Ovary (tissue), 9 donors: Measurements from ENCODE around the gene ZDHHC17. TPM values are rescaled to one million over a fixed set of nuclear protein-coding genes. Genes with fewer than 3 reads are reported as not detected.

ENCODE experiments used
- DNase-seq, 5 donors: peaks; one replicate each; pipeline ENCODE4 v3.0.0-alpha.2; 2019 to 2020
- H3K27ac ChIP-seq, 2 donors: fragments of 200-600 bp; one replicate each; pipeline versions ENCODE4 v1.5.1 to v1.8.0; 2019 to 2022
- H3K27me3 ChIP-seq: fragments of 200-600 bp; one replicate; pipeline ENCODE4 v1.8.0; 2022
- H3K36me3 ChIP-seq: fragments of 200-600 bp; sonication (generic); one replicate; pipeline ENCODE4 v1.5.1; 2019
- H3K4me1 ChIP-seq: one replicate; pipeline ENCODE4 v1.8.1; 2013; ENCODE audit warnings: mild to moderate bottlenecking, moderate library complexity; ENCODE audit not compliant: insufficient read depth
- H3K4me3 ChIP-seq: fragments of 200-600 bp; sonication (generic); one replicate; pipeline ENCODE4 v1.5.1; 2017
- H3K9me3 ChIP-seq, 2 donors: fragments of 200-600 bp in 1 of 2; sonication (generic) in 1 of 2; one replicate each; pipeline versions ENCODE4 v1.5.1 to v1.8.1; 2013 to 2019; ENCODE audit warnings: mild to moderate bottlenecking in 1 of 2, moderate library complexity in 1 of 2
- EP300 ChIP-seq: sonication (generic); formaldehyde crosslinking; IDR thresholded peaks from one replicate; pipeline ENCODE4 v1.6.1; 2017; ENCODE audit warnings: antibody characterized with exemption
- POLR2A ChIP-seq: fragments of 450-650 bp; IDR thresholded peaks from one replicate; pipeline ENCODE4 v1.6.1; 2017; ENCODE audit warnings: antibody characterized with exemption, mild to moderate bottlenecking, moderate library complexity
- WGBS, 3 donors: extraction: QIAGEN DNeasy Blood & Tissue Kit in 1 of 3; methylation state at CpG; one replicate each; pipeline versions ENCODE4 v1.1.5 to v1.1.7; 2013 to 2017; 5-methylcytosine and 5-hydroxymethylcytosine counted together
- intact Hi-C, 4 donors: fragments of 100-400 bp; cut with DNase I; formaldehyde crosslinking; loops; one replicate each; pipeline versions ENCODE4 v1.11.0 to v1.15.1; 2022 to 2023
- polyA plus RNA-seq, 2 donors: library from polyadenylated mRNA; stranded (reverse); fragments of 200-250 nt in 1 of 2; fragments of 350-450 nt in 1 of 2; fragmentation: Illumina TruSeq in 1 of 2; extraction: RNeasy Lipid Tissue Mini Kit (QIAGEN cat#74804) in 1 of 2; gene quantifications; one replicate each; pipeline ENCODE4 v1.2.3, GENCODE V29; 2013 to 2014
- total RNA-seq, 7 donors: library from RNA; depleted of rRNA in 2 of 7; stranded (reverse); fragments of >200 nt in 2 of 7; fragmentation: NEBNext Ultra II Directional in 3 of 7; extraction: Animal tissue kit (Norgen Biotek cat#: 25700) in 3 of 7; gene quantifications; one replicate each; pipeline versions ENCODE4 v1.1.0 to v1.2.4, GENCODE V29; 2016 to 2023
- TF ChIP-seq, protein P1 (sequence below), 3 donors: fragments of 450-650 bp in 2 of 3; fragments of 200-600 bp in 1 of 3; IDR thresholded peaks; one replicate each; pipeline versions ENCODE4 v1.5.1 to v1.8.0; 2016 to 2022; ENCODE audit warnings: antibody characterized with exemption in 3 of 3, mild to moderate bottlenecking in 1 of 3
- donor health status: DM: no; HTN: no; CAD: no; lungs with moderate emphysema.
- donor health status: DM: no; HTN: no; CAD: no.
- donor health status: Bipolar disorder and iron deficiency.
- donor health status: DM: yes; HTN: yes; CAD: no.
- donor health status: DM: no; HTN: no; CAD: no.
- donor health status: DM: yes; HTN: yes; CAD: no.

The ZDHHC17 gene
- total and polyA plus RNA-seq, 9 donors: 19.3 to 76.7 (median 37.6) TPM

DNA sequence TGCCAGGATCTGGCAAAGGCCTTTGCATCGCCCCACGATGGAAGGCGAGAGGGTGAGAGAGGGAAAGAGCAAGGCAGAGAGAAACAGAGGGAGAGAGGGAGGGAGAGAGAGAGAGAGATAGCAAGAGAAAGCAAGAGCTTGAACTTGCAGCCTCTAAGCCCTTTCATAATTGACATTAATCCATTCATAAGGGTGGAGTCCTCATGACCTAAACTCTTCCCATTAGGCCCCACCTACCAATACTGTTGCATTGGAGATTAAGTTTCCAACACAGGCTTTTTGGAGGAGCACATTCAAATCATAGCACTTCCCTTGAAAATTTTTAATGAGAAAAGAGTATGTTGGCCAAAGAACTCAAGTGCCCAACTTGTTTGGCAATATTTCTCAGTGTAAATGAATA, 48.6 kb upstream of the ZDHHC17 start:
- DNase-seq: no peak
- Histone ChIP-seq H3K27me3 (no peaks in the 10 kb centered on the region), H3K4me1 (no peaks in the 10 kb centered on the region), H3K9me3 (no peaks in the 10 kb centered on the region), H3K27ac (no peak overlapping the region), H3K4me3 (no peak overlapping the region), H3K36me3 (no peaks in the 10 kb centered on the region)
- TF ChIP-seq EP300 (no peak), POLR2A (no peak)
- TF ChIP-seq, protein P1, sequence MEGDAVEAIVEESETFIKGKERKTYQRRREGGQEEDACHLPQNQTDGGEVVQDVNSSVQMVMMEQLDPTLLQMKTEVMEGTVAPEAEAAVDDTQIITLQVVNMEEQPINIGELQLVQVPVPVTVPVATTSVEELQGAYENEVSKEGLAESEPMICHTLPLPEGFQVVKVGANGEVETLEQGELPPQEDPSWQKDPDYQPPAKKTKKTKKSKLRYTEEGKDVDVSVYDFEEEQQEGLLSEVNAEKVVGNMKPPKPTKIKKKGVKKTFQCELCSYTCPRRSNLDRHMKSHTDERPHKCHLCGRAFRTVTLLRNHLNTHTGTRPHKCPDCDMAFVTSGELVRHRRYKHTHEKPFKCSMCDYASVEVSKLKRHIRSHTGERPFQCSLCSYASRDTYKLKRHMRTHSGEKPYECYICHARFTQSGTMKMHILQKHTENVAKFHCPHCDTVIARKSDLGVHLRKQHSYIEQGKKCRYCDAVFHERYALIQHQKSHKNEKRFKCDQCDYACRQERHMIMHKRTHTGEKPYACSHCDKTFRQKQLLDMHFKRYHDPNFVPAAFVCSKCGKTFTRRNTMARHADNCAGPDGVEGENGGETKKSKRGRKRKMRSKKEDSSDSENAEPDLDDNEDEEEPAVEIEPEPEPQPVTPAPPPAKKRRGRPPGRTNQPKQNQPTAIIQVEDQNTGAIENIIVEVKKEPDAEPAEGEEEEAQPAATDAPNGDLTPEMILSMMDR (IDR thresholded peaks at IDR 0.05): no peak
- intact Hi-C loops: no loop called here
- 68 to 69% (median 68%) methylated on average over 3 of the region's 3 CpGs for WGBS, 3 donors

DNA sequence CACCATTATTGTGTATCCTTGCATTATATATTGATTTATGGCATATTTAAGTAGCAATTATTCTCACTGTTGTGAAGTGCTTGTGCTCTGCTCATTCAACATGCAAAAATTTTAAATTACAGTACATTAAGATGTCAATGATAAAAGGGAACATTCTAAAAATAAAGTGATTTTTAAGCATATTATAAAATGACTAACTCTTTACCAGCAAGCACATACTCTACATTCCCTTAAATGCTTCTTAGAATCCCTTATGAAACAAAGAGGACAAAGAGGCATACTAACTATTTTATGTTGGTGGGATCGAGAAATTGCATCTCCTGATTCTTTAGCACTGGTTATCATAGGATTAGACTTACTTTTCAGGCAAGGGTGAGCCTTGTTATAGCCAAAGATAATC, 46.6 kb upstream of the ZDHHC17 start:
- H3K27ac ChIP-seq: no peak overlapping the region

DNA sequence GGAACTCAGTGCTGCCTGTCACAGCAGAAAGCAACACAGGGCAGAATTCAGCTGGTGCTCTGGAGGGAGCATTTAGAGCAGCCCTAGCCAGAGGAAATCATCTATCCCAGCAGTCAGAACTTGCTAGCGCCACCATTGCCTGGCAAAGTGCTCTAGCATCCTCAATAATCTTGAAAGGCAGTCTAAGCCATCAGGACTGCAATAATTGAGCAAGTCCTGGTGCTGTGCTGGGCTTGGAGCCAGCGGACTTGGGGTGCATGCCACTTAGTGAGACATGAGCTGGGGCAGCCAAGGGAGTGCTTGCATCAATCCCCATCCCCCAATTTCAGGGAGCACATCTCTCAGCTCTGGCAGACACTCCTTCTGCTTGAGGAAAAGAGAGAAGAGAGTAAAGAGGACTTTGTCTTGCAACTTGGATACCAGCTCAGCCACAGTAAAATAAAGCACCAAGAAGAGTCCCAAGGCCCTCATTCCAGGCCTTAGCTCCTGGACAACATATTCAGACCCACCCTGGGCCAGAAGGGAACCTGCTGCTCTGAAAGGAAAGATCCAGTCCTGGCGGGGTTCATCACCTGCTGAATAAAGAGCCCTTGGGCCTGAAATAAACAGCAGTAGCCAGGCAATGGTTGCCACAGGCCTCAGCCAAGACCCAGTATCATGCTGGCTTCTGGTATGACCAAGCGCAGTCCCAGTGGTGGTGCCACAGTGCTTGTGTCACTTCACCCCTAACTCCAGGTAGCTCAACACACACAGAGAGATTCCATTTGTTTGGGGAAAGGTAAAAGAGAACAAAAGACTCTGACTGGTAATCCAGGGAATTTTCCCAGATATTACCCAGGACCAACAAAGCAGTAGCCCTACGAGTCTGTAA, 44.5 kb upstream of the ZDHHC17 start:
- Histone ChIP-seq H3K36me3 (no peaks in the 10 kb centered on the region), H3K27ac (no peak overlapping the region), H3K4me1 (no peaks in the 10 kb centered on the region), H3K9me3 (no peaks in the 10 kb centered on the region), H3K27me3 (no peaks in the 10 kb centered on the region), H3K4me3 (no peak overlapping the region)
- intact Hi-C loops: no loop called here
- no peak for DNase-seq
- TF ChIP-seq, protein P1 (IDR thresholded peaks at IDR 0.05): no peak
- TF ChIP-seq EP300: no peak
- TF ChIP-seq POLR2A: no peak
- WGBS, 3 donors: 81 to 92% (median 82%) methylated on average over 5 of the region's 5 CpGs

More for the DNA sequence above, 46.6 kb upstream of the ZDHHC17 start:
- H3K36me3 ChIP-seq: no peaks in the 10 kb centered on the region
- WGBS, 3 donors: 52 to 61% (median 60%) methylated on average over 1 of the region's 1 CpG
- H3K27me3 ChIP-seq: no peaks in the 10 kb centered on the region
- no peaks in the 10 kb centered on the region for H3K9me3 ChIP-seq
- TF ChIP-seq, protein P1 (IDR thresholded peaks at IDR 0.05): no peak
- TF ChIP-seq POLR2A (no peak), EP300 (no peak)
- DNase-seq: no peak
- no peaks in the 10 kb centered on the region for H3K4me1 ChIP-seq
- H3K4me3 ChIP-seq: no peak overlapping the region
- intact Hi-C loops: no loop called here

DNA sequence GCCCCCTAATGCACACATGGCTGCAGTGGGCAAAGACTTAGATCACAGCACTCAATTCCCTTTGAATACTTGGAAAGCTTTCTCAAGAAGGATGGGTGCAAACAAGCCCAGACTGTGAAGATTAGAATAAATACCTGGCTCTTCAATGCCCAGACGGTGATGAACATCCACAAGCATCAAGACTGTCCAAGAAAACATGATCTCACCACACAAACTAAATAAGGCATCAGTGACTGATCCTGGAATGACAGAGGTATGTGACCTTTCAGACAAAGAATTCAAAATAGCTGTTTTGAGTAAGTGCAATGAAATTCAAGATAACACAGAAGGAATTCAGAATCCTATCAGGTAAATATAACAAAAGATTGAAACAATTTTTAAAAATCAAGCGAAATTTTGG, 43.8 kb upstream of the ZDHHC17 start:
- 84 to 88% (median 84%) methylated on average over 2 of the region's 2 CpGs for WGBS, 3 donors
- intact Hi-C loops: no loop called here

More for the DNA sequence above, 43.8 kb upstream of the ZDHHC17 start:
- Histone ChIP-seq H3K4me1 (no peaks in the 10 kb centered on the region), H3K36me3 (no peaks in the 10 kb centered on the region), H3K27me3 (no peaks in the 10 kb centered on the region), H3K27ac (no peak overlapping the region), H3K9me3 (no peaks in the 10 kb centered on the region), H3K4me3 (no peak overlapping the region)
- TF ChIP-seq POLR2A: no peak
- TF ChIP-seq EP300: no peak
- TF ChIP-seq, protein P1 (IDR thresholded peaks at IDR 0.05): no peak
- DNase-seq: no peak
